CD14-positive monocyte (primary cell): ENCODE results near the gene STOX2. TPM values are rescaled to one million over a fixed set of nuclear protein-coding genes. Genes with fewer than 3 reads are reported as not detected.

Experiments used
- DNase-seq, 3 donors: peaks; one replicate each; pipeline ENCODE4 v3.0.0-alpha.2; 2011 to 2022
- H2AFZ ChIP-seq: 2 replicates; pipeline ENCODE4 v1.6.0; 2012; ENCODE audit warnings: mild to moderate bottlenecking, low read depth, low read length, inconsistent platforms; ENCODE audit not compliant: insufficient read depth, poor library complexity, severe bottlenecking
- H3K27ac ChIP-seq, 2 donors: 1 replicate in 1 of 2; 2 replicates in 1 of 2; pipeline ENCODE4 v1.5.1; 2012 to 2013; ENCODE audit warnings: low read length in 2 of 2, control low read depth in 1 of 2, inconsistent platforms in 1 of 2, low read depth in 1 of 2, mild to moderate bottlenecking in 1 of 2
- H3K27me3 ChIP-seq, 2 donors: one replicate each; pipeline versions ENCODE4 v1.6.0 to v1.6.1; 2011 to 2013; ENCODE audit warnings: low read length in 2 of 2; ENCODE audit not compliant: control insufficient read depth in 2 of 2, insufficient read depth in 2 of 2
- H3K36me3 ChIP-seq, 2 donors: replicated peaks in 1 of 2; 1 replicate in 1 of 2; 2 replicates in 1 of 2; pipeline versions ENCODE4 v1.5.1 to v1.6.1; 2012 to 2013; ENCODE audit warnings: low read length in 2 of 2, control low read depth in 1 of 2, inconsistent platforms in 1 of 2, mild to moderate bottlenecking in 1 of 2; ENCODE audit not compliant: insufficient read depth in 2 of 2, control insufficient read depth in 1 of 2
- H3K4me1 ChIP-seq, 2 donors: 1 replicate in 1 of 2; 2 replicates in 1 of 2; pipeline versions ENCODE4 v1.5.1 to v1.6.1; 2012 to 2013; ENCODE audit warnings: low read length in 2 of 2, control low read depth in 1 of 2, inconsistent platforms in 1 of 2, mild to moderate bottlenecking in 1 of 2, moderate library complexity in 1 of 2; ENCODE audit not compliant: insufficient read depth in 2 of 2, control insufficient read depth in 1 of 2
- H3K4me2 ChIP-seq: replicated peaks from 2 replicates; pipeline ENCODE3; 2012; ENCODE audit warnings: low read length, moderate library complexity, mild to moderate bottlenecking; ENCODE audit not compliant: poor library complexity, severe bottlenecking; ENCODE audit errors: extremely low read depth
- H3K4me3 ChIP-seq, 3 experiments: fragments of 200-600 bp in 1 of 3; sonication (generic) in 1 of 3; replicated peaks in 1 of 3; 1 replicate in 2 of 3; 2 replicates in 1 of 3; pipeline ENCODE4 v1.5.1; 2011 to 2013; ENCODE audit warnings: low read length in 3 of 3, mild to moderate bottlenecking in 3 of 3, control low read depth in 2 of 3, low read depth in 2 of 3, inconsistent platforms in 1 of 3, moderate library complexity in 1 of 3
- H3K79me2 ChIP-seq: 2 replicates; pipeline ENCODE4 v1.6.0; 2012; ENCODE audit warnings: mild to moderate bottlenecking, control low read depth, inconsistent platforms, low read length, moderate library complexity; ENCODE audit not compliant: insufficient read depth
- H3K9ac ChIP-seq: 2 replicates; pipeline ENCODE4 v1.6.0; 2017; ENCODE audit warnings: low read length, mild to moderate bottlenecking; ENCODE audit not compliant: insufficient read depth, poor library complexity, severe bottlenecking
- H3K9me3 ChIP-seq, 2 donors: replicated peaks in 1 of 2; 1 replicate in 1 of 2; 2 replicates in 1 of 2; pipeline versions ENCODE4 v1.5.1 to v1.6.1; 2012 to 2013; ENCODE audit warnings: low read length in 2 of 2, control low read depth in 1 of 2; ENCODE audit not compliant: control insufficient read depth in 1 of 2, insufficient read depth in 1 of 2
- H4K20me1 ChIP-seq: 2 replicates; pipeline ENCODE4 v1.6.0; 2012; ENCODE audit warnings: mild to moderate bottlenecking, low read length, control low read depth, moderate library complexity; ENCODE audit not compliant: insufficient read depth
- H3K27ac Mint-ChIP-seq, 7 donors: one replicate each; pipeline ENCODE4 v1.8.0; 2020; ENCODE audit warnings: mild to moderate bottlenecking in 7 of 7, mixed read lengths in 7 of 7, moderate library complexity in 6 of 7, inconsistent platforms in 2 of 7
- H3K27me3 Mint-ChIP-seq, 3 donors: one replicate each; pipeline ENCODE4 v1.8.0; 2021 to 2022; ENCODE audit warnings: low read depth in 3 of 3, mild to moderate bottlenecking in 3 of 3, mixed read lengths in 3 of 3, moderate library complexity in 3 of 3, inconsistent platforms in 1 of 3
- H3K36me3 Mint-ChIP-seq, 2 donors: one replicate each; pipeline ENCODE4 v1.8.0; 2020; ENCODE audit warnings: mixed read lengths in 2 of 2, inconsistent platforms in 1 of 2, mild to moderate bottlenecking in 1 of 2
- H3K4me1 Mint-ChIP-seq: one replicate; pipeline ENCODE4 v1.8.0; 2020; ENCODE audit warnings: mild to moderate bottlenecking, mixed read lengths
- H3K4me3 Mint-ChIP-seq, 2 donors: one replicate each; pipeline ENCODE4 v1.8.0; 2020; ENCODE audit warnings: mild to moderate bottlenecking in 2 of 2, mixed read lengths in 2 of 2, moderate library complexity in 1 of 2
- H3K9me3 Mint-ChIP-seq, 7 donors: one replicate each; pipeline ENCODE4 v1.8.0; 2020 to 2022; ENCODE audit warnings: mixed read lengths in 7 of 7, mild to moderate bottlenecking in 6 of 7, moderate library complexity in 6 of 7, inconsistent platforms in 2 of 7
- CTCF ChIP-seq: fragments of 200-600 bp; IDR thresholded peaks from one replicate; pipeline ENCODE4 v1.8.0; 2022; ENCODE audit warnings: antibody characterized with exemption, mild to moderate bottlenecking
- WGBS: methylation state at CpG from one replicate; pipeline ENCODE4 v1.1.5; 2013; ENCODE audit warnings: missing lambda C conversion rate; ENCODE audit not compliant: insufficient coverage; 5-methylcytosine and 5-hydroxymethylcytosine counted together
- intact Hi-C, 2 donors: fragments of 100-400 bp; cut with micrococcal nuclease; formaldehyde crosslinking; loops; one replicate each; pipeline versions ENCODE4 v1.15.0 to v1.15.1; 2023
- polyA plus RNA-seq, 3 donors: library from polyadenylated mRNA; depleted of rRNA in 1 of 3; unstranded in 2 of 3; stranded (reverse) in 1 of 3; fragments of 300-500 nt in 2 of 3; fragments of >200 nt in 1 of 3; fragmentation: Illumina TruSeq in 2 of 3; gene quantifications; 1 replicate in 2 of 3; 2 replicates in 1 of 3; pipeline ENCODE4 v1.2.3, GENCODE V29; 2012 to 2021

The STOX2 gene
- polyA plus RNA-seq, 3 donors, result 0.01 TPM; not detected in 2

GRCh38 chr4:183876268-183876934 is 28.7 kb upstream of the STOX2 start:
- peak overlapping the region; percentile 76 to 86 for H3K4me3 Mint-ChIP-seq
- H3K27ac Mint-ChIP-seq, result peak overlapping the region in 1 of 7 donors; percentile 72
- H2AFZ ChIP-seq, result peak overlapping the region; percentile 51
- no peaks in the 10 kb centered on the region for H3K36me3 ChIP-seq
- no peak overlapping the region for H3K27ac ChIP-seq
- no peak overlapping the region for H3K4me3 ChIP-seq
- intact Hi-C loops, result no loop called here
- H3K79me2 ChIP-seq, result no peaks in the 10 kb centered on the region
- H3K4me1 ChIP-seq, result peaks cover 4 to 5% of the 10 kb centered on the region in 2 donors
- 68% methylated on average over 18 of the region's 18 CpGs for WGBS
- H3K4me2 ChIP-seq, result no peak overlapping the region
- DNase-seq, result no peak
- H3K9me3 ChIP-seq, result no peaks in the 10 kb centered on the region
- H3K27me3 ChIP-seq, result no peaks in the 10 kb centered on the region
- H3K4me1 Mint-ChIP-seq, result peaks cover 20% of the 10 kb centered on the region
- H3K9me3 Mint-ChIP-seq, result no peaks in the 10 kb centered on the region
- no peaks in the 10 kb centered on the region for H3K36me3 Mint-ChIP-seq
- no peaks in the 10 kb centered on the region for H4K20me1 ChIP-seq
- TF ChIP-seq CTCF, result no peak
- no peak overlapping the region for H3K9ac ChIP-seq
- H3K27me3 Mint-ChIP-seq, result peaks cover 0 to 6% (median 5%) of the 10 kb centered on the region in 3 donors

GRCh38 chr4:183878251-183878970 is 26.7 kb upstream of the STOX2 start:
- WGBS, result no CpG with 5 or more reads among the region's 4 CpGs

More at GRCh38 chr4:183878251-183878970, 26.7 kb upstream of the STOX2 start:
- Mint-ChIP-seq H3K27me3 (peaks cover 0 to 6% (median 2%) of the 10 kb centered on the region in 3 donors), H3K4me1 (peaks cover 18% of the 10 kb centered on the region), H3K36me3 (no peaks in the 10 kb centered on the region), H3K4me3 (no peak overlapping the region), H3K27ac (no peak overlapping the region), H3K9me3 (no peaks in the 10 kb centered on the region)
- H4K20me1 ChIP-seq, result no peaks in the 10 kb centered on the region
- no peak overlapping the region for H3K4me3 ChIP-seq
- H3K4me1 ChIP-seq, result peaks cover 4 to 5% of the 10 kb centered on the region in 2 donors
- no peak overlapping the region for H3K9ac ChIP-seq
- no peaks in the 10 kb centered on the region for H3K27me3 ChIP-seq
- no peaks in the 10 kb centered on the region for H3K36me3 ChIP-seq
- no peak for DNase-seq
- intact Hi-C loops, result no loop called here
- H3K79me2 ChIP-seq, result no peaks in the 10 kb centered on the region
- no peaks in the 10 kb centered on the region for H3K9me3 ChIP-seq
- no peak overlapping the region for H2AFZ ChIP-seq
- H3K27ac ChIP-seq, result no peak overlapping the region
- TF ChIP-seq CTCF, result no peak
- no peak overlapping the region for H3K4me2 ChIP-seq
